ENCODE data around the gene PRKAG1.

PRKAG1 gene

DNA sequence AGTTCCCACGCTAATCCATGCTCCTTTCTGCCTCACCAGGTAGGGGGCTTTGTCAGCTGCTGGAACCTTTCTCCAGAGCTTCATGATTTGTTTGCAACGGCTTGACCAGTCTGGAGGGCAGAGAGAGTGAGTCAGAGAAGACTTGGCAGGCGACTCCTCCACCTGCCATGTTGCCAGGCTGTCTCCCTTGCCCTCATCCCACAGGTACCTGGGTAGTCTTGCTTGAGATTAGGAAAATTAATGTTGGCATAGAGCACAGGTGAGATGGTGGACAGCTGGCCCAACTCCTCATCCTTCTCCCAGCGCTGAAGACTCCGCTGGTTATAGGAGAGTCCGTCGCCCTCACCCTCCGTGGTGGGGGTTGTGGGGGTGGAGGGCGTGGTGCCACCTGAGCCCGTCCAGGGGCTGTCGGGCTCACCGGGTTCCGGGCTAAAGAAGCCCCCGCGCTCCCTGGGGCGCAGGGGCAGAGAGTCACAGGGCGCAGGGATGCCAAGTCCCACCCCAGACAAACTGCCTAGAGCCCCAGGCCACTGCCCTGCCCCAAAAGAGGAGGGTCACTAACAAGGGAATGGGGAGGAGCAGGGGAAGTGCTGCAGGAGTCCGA lies 23.4 kb upstream of the PRKAG1 start:
- TF ChIP-seq, protein P1, sequence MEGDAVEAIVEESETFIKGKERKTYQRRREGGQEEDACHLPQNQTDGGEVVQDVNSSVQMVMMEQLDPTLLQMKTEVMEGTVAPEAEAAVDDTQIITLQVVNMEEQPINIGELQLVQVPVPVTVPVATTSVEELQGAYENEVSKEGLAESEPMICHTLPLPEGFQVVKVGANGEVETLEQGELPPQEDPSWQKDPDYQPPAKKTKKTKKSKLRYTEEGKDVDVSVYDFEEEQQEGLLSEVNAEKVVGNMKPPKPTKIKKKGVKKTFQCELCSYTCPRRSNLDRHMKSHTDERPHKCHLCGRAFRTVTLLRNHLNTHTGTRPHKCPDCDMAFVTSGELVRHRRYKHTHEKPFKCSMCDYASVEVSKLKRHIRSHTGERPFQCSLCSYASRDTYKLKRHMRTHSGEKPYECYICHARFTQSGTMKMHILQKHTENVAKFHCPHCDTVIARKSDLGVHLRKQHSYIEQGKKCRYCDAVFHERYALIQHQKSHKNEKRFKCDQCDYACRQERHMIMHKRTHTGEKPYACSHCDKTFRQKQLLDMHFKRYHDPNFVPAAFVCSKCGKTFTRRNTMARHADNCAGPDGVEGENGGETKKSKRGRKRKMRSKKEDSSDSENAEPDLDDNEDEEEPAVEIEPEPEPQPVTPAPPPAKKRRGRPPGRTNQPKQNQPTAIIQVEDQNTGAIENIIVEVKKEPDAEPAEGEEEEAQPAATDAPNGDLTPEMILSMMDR (IDR thresholded peaks at IDR 0.05; ENCODE audit: low read depth, low read length, missing control alignments), result no peak
- in situ Hi-C loops (cut with HindIII; ENCODE audit: low sequenced_read_pairs), result no loop called here
- H3K4me3 ChIP-seq (ENCODE audit: low read depth, low read length), result no peak overlapping the region
- DNase-seq (ENCODE audit: low read depth), result no peak

DNA sequence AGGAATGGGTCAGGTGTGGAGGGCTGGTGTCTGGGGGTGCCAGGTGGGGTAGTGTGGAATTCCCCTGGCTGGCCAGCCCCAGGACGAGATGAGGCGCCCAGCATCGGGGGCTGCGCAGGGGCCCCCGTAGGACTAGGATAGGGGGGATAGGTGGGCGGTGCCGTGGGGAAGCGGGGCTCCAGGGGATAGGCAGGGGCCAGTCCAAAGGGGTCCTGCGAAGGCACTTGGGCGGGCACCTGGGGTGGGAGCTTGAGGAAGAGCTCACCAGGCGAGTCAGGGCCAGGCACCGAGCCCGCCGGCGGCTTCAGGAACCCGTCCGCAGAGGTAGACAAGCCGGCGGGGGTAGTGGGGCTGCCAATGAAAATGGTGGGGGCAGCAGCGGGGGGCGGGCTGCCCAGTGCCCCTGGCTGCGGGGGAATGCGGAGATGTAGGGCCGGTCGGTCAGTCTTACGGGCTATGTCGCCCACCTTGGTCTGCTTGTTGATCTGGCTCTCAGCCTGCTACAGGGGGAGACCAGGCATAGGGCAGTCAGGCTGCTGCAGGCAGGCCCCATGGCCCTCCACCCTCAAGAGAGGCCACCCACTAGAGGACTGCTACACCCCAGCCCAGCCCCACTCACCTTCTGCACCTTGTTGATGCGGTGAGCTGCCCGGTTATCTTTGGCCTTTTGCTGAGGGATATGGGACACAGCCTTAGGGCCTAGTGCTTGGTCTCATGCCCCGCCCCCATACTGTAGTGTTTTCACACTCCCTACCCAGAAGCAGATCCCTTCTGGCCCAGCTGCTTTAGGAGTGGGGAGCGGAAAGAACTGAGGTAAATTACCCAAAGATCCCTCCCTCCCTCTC lies 22.7 kb upstream of the PRKAG1 start:
- TF ChIP-seq, protein P1 (IDR thresholded peaks at IDR 0.05; ENCODE audit: low read depth, low read length, missing control alignments), result no peak
- H3K4me3 ChIP-seq (ENCODE audit: low read depth, low read length), result no peak overlapping the region
- in situ Hi-C loops (cut with HindIII; ENCODE audit: low sequenced_read_pairs), result no loop called here
- DNase-seq (ENCODE audit: low read depth), result no peak

DNA sequence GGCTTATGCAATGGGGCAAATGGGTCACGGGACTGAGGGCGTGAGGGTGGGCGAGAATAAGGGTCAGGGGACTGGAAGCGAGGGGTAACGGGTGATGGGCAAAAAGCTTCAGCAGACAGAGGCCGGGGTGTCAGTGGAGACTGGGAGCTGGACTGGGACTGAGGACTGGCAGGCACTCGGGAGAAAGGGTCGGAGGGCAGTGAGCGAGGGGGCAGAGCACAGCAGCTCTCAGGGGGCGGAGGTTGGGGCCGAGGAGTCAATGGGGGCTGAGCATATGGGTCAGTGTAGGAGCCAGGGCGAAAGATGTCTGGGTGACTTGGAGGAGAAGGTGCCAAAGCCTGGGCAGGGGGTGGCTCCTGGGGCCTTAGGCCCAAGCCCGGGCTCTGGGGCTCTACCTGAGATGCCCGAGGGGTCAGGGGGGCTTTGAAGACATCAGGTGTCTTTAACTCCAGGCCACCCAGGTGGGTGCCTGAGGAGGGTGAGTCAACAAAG lies 21.8 kb upstream of the PRKAG1 start:
- no peak overlapping the region for H3K4me3 ChIP-seq (ENCODE audit: low read depth, low read length)
- TF ChIP-seq, protein P1 (IDR thresholded peaks at IDR 0.05; ENCODE audit: low read depth, low read length, missing control alignments), result no peak
- no peak for DNase-seq (ENCODE audit: low read depth)
- in situ Hi-C loops (cut with HindIII; ENCODE audit: low sequenced_read_pairs), result no loop called here

DNA sequence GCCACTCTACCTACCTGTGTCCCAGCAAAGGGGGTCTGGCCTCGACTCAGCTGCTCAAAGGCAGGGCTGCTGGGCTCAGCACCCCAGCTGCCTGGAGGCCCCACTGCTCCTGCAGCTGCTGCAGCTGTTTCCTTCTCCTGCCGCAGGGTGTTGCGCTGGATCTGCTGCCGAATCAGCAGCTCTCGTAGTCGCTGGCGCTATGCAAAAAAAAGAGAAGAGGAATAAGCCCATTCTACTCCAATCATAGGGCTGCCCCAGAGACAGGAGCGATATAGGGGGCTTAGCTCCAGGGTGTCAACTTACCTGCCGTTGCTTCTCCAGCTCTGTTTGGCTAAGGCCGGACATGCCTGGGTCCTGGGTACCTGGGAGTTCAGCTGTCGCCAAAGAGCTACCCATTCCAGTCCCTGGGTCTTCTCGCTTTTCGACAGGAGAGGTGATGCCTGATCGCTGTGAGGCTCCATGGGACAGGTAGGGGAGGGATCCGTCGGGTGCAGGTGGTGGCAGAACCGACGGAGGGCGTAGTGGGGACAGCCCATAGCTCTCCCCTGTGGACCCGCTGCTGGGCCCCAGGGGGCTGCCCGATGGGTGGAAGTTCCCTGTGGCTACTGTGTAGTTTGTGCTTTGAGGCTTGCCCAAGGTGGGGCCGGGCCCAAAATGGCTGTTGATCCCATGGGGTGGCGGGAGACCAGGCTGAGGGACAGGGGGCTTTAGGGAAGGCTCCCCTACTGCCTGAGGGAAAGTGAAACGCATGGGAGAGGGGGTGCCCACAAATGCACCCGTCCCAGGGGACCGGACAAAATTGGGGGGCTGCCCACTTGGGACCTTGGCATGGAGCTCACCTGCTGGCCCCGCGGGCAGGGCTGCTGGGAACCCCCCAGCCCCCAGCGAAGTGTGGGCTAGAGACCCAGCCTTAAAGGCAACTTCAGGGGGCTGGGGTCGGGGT lies 21.1 kb upstream of the PRKAG1 start:
- TF ChIP-seq, protein P1 (IDR thresholded peaks at IDR 0.05; ENCODE audit: low read depth, low read length, missing control alignments), result no peak
- H3K4me3 ChIP-seq (ENCODE audit: low read depth, low read length), result no peak overlapping the region
- DNase-seq (ENCODE audit: low read depth), result no peak
- in situ Hi-C loops (cut with HindIII; ENCODE audit: low sequenced_read_pairs), result no loop called here

DNA sequence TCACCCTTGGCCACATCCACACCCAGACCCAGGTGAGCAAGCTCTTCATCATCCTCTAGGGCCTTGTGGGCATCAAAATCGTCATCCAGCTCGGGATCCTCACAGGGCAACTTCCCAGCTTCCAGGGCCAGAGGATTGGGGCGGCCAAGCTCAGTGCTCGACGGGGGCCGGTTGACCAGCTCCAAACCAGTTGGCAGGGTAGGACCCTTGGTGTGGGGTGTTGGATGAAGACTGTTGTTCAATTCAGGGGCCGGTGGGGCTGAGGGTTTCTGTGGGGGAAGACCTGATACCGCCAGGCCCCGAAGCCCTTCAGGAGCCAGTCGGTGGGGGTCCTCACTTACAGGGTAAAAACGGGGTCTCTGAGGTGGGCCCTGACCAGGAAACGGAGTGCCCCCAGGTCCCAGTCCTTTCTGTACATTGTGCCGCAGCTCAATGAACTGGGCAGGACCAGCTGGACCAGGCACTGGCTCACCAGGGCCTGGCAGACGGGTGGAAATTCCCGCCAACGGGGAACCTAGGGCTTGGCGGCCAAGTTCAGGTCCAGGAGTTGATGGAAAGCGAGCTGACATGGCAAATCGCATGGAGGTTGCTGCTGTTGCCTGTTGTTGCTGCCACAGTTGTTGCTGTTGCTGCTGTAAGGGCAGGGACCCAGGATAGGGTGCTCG lies 19.8 kb upstream of the PRKAG1 start:
- in situ Hi-C loops (cut with HindIII; ENCODE audit: low sequenced_read_pairs), result no loop called here
- TF ChIP-seq, protein P1 (IDR thresholded peaks at IDR 0.05; ENCODE audit: low read depth, low read length, missing control alignments), result no peak
- DNase-seq (ENCODE audit: low read depth), result no peak
- H3K4me3 ChIP-seq (ENCODE audit: low read depth, low read length), result no peak overlapping the region

DNA sequence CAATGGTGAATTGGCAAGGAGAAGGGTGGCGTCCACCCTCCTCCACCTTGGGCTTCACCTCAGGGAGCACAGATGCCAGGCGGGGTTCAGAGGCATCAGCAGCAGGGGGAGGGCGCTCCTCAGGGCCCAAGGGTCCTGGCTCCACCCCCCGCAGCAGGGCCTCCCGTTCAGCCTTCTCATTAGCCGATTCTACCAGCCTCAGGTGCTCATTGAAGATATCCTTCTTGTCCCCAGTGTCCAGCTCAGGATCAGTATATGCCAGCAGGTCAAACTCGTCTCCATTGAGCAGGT lies 19.3 kb upstream of the PRKAG1 start:
- in situ Hi-C loops (cut with HindIII; ENCODE audit: low sequenced_read_pairs), result no loop called here
- TF ChIP-seq, protein P1 (IDR thresholded peaks at IDR 0.05; ENCODE audit: low read depth, low read length, missing control alignments), result no peak
- no peak overlapping the region for H3K4me3 ChIP-seq (ENCODE audit: low read depth, low read length)
- no peak for DNase-seq (ENCODE audit: low read depth)

All from astrocyte of the cerebellum (primary cell).